PC-3 (cell line): ENCODE measurements around the gene ZDHHC7. TPM values are rescaled to one million over a fixed set of nuclear protein-coding genes. Genes with fewer than 3 reads are reported as not detected.
"Not testable (repeated sequence)": the region's sequence is repeated elsewhere in the genome, so short reads cannot be mapped to it uniquely, and the experiment has no call there.

ENCODE experiments used
- ATAC-seq: fragments of 200-7000 bp; cut with Tn5 transposase; 2 replicates; pipeline ENCODE4 v1.9.1; 2020; ENCODE audit warnings: mild to moderate bottlenecking, moderate library complexity
- BruUV-seq: library from RNA; stranded (reverse); fragments of 400-500 nt; replicated peaks from 2 replicates; lab custom pipeline; 2021; lab: Mats Ljungman, UMichigan
- CTCF ChIA-PET: fragments of 300-600 bp; sonication (Branson Sonifier 250); formaldehyde crosslinking; loops from one replicate; lab custom pipeline; 2022; ENCODE audit warnings: antibody characterized with exemption; lab: Charles Lee
- POLR2A ChIA-PET: fragments of 300-600 bp; sonication (Branson Sonifier 250); formaldehyde crosslinking; loops from one replicate; lab custom pipeline; 2022; ENCODE audit warnings: antibody characterized with exemption; ENCODE audit not compliant: unreplicated experiment; lab: Charles Lee
- DNase-seq: peaks from one replicate; pipeline ENCODE4 v3.0.0-alpha.2; 2015
- H2AFZ ChIP-seq: fragments of 300-600 bp; sonication (generic); 2 replicates; pipeline ENCODE4 v1.6.0; 2016; ENCODE audit warnings: antibody characterized with exemption, low read length
- H3F3A ChIP-seq: fragments of 300-600 bp; sonication (generic); one replicate; pipeline ENCODE4 v1.6.0; 2017; ENCODE audit warnings: antibody characterized with exemption, low read length, control low read depth, mild to moderate bottlenecking; ENCODE audit not compliant: unreplicated experiment
- H3K27ac ChIP-seq: fragments of 300-600 bp; sonication (generic); 2 replicates; pipeline ENCODE4 v1.5.1; 2016; ENCODE audit warnings: mild to moderate bottlenecking, low read length
- H3K27me3 ChIP-seq: fragments of 300-600 bp; sonication (generic); 2 replicates; pipeline ENCODE4 v1.6.1; 2016; ENCODE audit warnings: low read length, mixed read lengths
- H3K36me3 ChIP-seq: fragments of 300-600 bp; sonication (generic); 2 replicates; pipeline ENCODE4 v1.6.1; 2016; ENCODE audit warnings: low read depth, mixed run types, low read length, mixed read lengths
- H3K4me1 ChIP-seq: fragments of 300-600 bp; sonication (generic); 2 replicates; pipeline ENCODE4 v1.5.1; 2016; ENCODE audit warnings: low read length; ENCODE audit not compliant: insufficient read depth
- H3K4me2 ChIP-seq: fragments of 300-600 bp; sonication (generic); 2 replicates; pipeline ENCODE4 v1.6.0; 2016; ENCODE audit warnings: low read length
- H3K4me3 ChIP-seq: fragments of 300-600 bp; sonication (generic); 2 replicates; pipeline ENCODE4 v1.5.1; 2016; ENCODE audit warnings: mild to moderate bottlenecking, low read length, mixed read lengths
- H3K79me2 ChIP-seq: fragments of 300-600 bp; sonication (generic); 2 replicates; pipeline ENCODE4 v1.6.1; 2017; ENCODE audit warnings: low read length, mixed read lengths
- H3K9ac ChIP-seq: fragments of 300-600 bp; sonication (generic); 2 replicates; pipeline ENCODE4 v1.6.0; 2016; ENCODE audit warnings: mild to moderate bottlenecking, low read length
- H3K9me2 ChIP-seq: fragments of 300-600 bp; sonication (generic); replicated peaks from 2 replicates; pipeline ENCODE4 v1.6.1; 2016; ENCODE audit warnings: mixed run types, low read length, mixed read lengths
- H3K9me3 ChIP-seq: fragments of 300-600 bp; sonication (generic); 2 replicates; pipeline ENCODE4 v1.6.1; 2016; ENCODE audit warnings: low read length, mixed read lengths
- H4K20me1 ChIP-seq: fragments of 300-600 bp; sonication (generic); 2 replicates; pipeline ENCODE4 v1.6.1; 2016; ENCODE audit warnings: low read length, mixed read lengths
- EZH2 ChIP-seq: fragments of 300-600 bp; sonication (generic); IDR thresholded peaks from one replicate; pipeline ENCODE4 v1.6.1; 2017; ENCODE audit warnings: antibody characterized with exemption, mild to moderate bottlenecking, low read length; ENCODE audit not compliant: unreplicated experiment
- EZH2phosphoT487 ChIP-seq: fragments of 300-600 bp; sonication (generic); IDR thresholded peaks from 2 replicates; pipeline ENCODE4 v1.6.1; 2018; ENCODE audit warnings: mild to moderate bottlenecking, antibody characterized with exemption, low read length, borderline replicate concordance
- intact Hi-C: fragments of 100-400 bp; cut with micrococcal nuclease; formaldehyde crosslinking; loops from 2 replicates; pipeline ENCODE4 v1.9.0; 2023
- total RNA-seq: library from RNA; depleted of rRNA; stranded (reverse); fragments of >200 nt; gene quantifications from 2 replicates; pipeline ENCODE4 v1.2.3, GENCODE V29; 2014
- TF ChIP-seq, protein P1 (sequence below): fragments of 300-600 bp; sonication (generic); conservative IDR thresholded peaks from 2 replicates; pipeline ENCODE4 v1.5.1; 2017; ENCODE audit warnings: antibody characterized with exemption, low read depth, mild to moderate bottlenecking, low read length

Gene ZDHHC7
- total RNA-seq, 1 experiment from 2014 or later, result 42.1 TPM

DNA sequence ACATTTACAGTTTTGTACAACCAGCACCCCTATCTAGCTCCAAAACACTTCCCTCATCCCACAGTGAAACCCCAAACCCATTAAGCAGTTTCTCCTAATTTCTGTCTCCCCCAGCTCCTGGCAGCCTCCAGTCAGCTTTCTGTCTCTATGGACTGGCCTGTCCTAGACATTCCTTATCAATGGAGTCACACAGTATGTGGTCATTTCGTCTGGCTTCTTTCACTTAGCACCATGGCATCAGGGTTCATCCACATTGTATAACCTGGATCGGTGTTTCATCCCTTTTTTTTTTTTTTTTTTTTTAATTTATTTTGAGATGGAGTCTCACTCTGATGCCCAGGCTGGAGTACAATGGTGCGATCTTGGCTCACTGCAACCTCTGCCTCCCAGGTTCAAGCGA is 68.5 kb downstream of the ZDHHC7 start:
- ChIA-PET CTCF (no interaction called here), POLR2A (no interaction called here)
- no peaks in the 10 kb centered on the region for H3K36me3 ChIP-seq
- no peaks in the 10 kb centered on the region for H3K9me3 ChIP-seq
- H3K4me1 ChIP-seq, result no peaks in the 10 kb centered on the region
- no peaks in the 10 kb centered on the region for H4K20me1 ChIP-seq
- H3K79me2 ChIP-seq, result no peaks in the 10 kb centered on the region
- H3F3A ChIP-seq, result no peaks in the 10 kb centered on the region
- H3K9me2 ChIP-seq, result no peaks in the 10 kb centered on the region
- DNase-seq, result no peak
- H3K27ac ChIP-seq, result no peak overlapping the region
- no peak for ATAC-seq
- intact Hi-C loops, result no loop called here
- TF ChIP-seq EZH2 (no peak), EZH2phosphoT487 (no peak)
- TF ChIP-seq, protein P1, sequence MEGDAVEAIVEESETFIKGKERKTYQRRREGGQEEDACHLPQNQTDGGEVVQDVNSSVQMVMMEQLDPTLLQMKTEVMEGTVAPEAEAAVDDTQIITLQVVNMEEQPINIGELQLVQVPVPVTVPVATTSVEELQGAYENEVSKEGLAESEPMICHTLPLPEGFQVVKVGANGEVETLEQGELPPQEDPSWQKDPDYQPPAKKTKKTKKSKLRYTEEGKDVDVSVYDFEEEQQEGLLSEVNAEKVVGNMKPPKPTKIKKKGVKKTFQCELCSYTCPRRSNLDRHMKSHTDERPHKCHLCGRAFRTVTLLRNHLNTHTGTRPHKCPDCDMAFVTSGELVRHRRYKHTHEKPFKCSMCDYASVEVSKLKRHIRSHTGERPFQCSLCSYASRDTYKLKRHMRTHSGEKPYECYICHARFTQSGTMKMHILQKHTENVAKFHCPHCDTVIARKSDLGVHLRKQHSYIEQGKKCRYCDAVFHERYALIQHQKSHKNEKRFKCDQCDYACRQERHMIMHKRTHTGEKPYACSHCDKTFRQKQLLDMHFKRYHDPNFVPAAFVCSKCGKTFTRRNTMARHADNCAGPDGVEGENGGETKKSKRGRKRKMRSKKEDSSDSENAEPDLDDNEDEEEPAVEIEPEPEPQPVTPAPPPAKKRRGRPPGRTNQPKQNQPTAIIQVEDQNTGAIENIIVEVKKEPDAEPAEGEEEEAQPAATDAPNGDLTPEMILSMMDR, result no peak
- H2AFZ ChIP-seq, result no peak overlapping the region
- BruUV-seq, result no TSS peak
- H3K4me3 ChIP-seq, result no peak overlapping the region
- no peak overlapping the region for H3K4me2 ChIP-seq
- no peaks in the 10 kb centered on the region for H3K27me3 ChIP-seq
- H3K9ac ChIP-seq, result no peak overlapping the region

DNA sequence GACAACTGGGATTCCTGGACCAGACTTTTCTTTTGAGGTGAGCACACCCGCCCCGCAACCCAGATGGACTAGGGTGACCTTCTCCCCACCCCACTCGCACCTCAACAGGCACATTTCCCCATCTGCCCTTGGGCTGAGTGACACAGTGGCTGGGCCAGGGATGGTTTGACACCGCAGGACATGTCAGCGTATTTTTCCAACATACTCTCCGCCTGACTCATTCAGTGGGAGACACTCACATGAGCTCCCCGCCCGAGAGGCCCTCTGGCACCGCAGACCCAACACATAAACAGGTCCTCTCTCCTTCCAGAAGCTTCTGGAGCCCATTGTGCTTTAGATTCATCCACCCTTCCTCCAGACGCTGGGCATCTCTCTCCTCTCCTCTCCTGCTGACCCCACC is 69.4 kb downstream of the ZDHHC7 start:
- BruUV-seq, result no TSS peak
- Histone ChIP-seq H3K9me2 (no peaks in the 10 kb centered on the region), H4K20me1 (no peaks in the 10 kb centered on the region), H3F3A (no peaks in the 10 kb centered on the region), H3K9ac (no peak overlapping the region), H3K4me2 (no peak overlapping the region), H2AFZ (no peak overlapping the region), H3K9me3 (no peaks in the 10 kb centered on the region), H3K27me3 (no peaks in the 10 kb centered on the region), H3K79me2 (no peaks in the 10 kb centered on the region), H3K36me3 (no peaks in the 10 kb centered on the region), H3K27ac (no peak overlapping the region), H3K4me1 (no peaks in the 10 kb centered on the region), H3K4me3 (no peak overlapping the region)
- DNase-seq (no peak), ATAC-seq (no peak)
- CTCF ChIA-PET, result no interaction called here
- intact Hi-C loops, result no loop called here
- POLR2A ChIA-PET, result no interaction called here
- no peak for TF ChIP-seq EZH2
- no peak for TF ChIP-seq EZH2phosphoT487
- TF ChIP-seq, protein P1, result no peak

DNA sequence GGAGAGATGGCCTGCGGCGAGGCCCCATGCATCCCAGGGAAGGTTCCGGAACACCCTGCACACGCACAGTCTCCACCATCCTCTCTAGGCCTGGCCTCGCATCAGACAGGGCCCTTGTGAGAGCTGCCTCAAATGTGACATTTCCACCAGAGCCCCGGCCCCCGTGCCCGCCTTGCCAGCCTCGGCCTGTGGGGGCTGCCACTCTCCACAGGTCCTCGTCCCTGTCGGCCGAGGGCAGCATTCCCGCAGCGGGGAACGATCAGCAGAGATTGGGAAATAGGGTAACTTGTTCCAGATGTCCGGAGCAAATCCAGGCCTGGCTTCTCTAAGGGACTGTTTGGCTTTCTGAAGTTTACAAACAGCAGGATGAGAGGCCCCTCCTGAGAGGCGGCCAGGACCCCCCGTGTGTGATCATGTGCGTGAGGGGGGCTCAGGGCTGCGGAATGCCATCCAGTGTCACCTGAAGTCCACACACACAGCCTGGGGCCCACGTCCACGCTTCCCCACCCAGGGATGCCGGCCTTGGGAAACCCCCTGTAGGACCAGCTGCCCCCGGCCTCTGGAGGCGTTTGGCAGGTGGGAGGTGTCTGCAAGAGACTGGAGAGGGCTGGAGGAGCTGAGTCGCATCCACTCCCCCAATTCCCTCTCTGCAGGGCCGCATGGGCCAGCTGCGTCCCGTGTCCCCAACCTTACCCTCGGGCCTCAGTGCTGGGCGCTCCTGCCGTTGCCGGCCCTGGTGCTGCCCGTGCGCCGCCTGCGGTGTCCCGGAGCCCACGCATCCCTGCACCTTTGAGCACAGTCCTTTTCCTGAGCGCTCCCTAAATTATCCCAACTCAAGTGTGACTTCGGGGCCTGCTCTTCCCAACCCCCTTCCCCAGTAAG is 70.4 kb downstream of the ZDHHC7 start:
- ChIA-PET POLR2A (no interaction called here), CTCF (no interaction called here)
- no peaks in the 10 kb centered on the region for H3K9me3 ChIP-seq
- no peaks in the 10 kb centered on the region for H3K27me3 ChIP-seq
- no TSS peak for BruUV-seq
- H3K36me3 ChIP-seq, result no peaks in the 10 kb centered on the region
- no peak overlapping the region for H2AFZ ChIP-seq
- no peaks in the 10 kb centered on the region for H3F3A ChIP-seq
- ATAC-seq, result no peak
- no peak overlapping the region for H3K9ac ChIP-seq
- no peaks in the 10 kb centered on the region for H3K79me2 ChIP-seq
- H4K20me1 ChIP-seq, result no peaks in the 10 kb centered on the region
- H3K4me1 ChIP-seq, result no peaks in the 10 kb centered on the region
- TF ChIP-seq, protein P1, result no peak
- no peak for TF ChIP-seq EZH2
- no peak for TF ChIP-seq EZH2phosphoT487
- no peak for DNase-seq
- intact Hi-C loops, result no loop called here
- no peak overlapping the region for H3K4me3 ChIP-seq
- H3K9me2 ChIP-seq, result no peaks in the 10 kb centered on the region
- no peak overlapping the region for H3K4me2 ChIP-seq
- no peak overlapping the region for H3K27ac ChIP-seq

DNA sequence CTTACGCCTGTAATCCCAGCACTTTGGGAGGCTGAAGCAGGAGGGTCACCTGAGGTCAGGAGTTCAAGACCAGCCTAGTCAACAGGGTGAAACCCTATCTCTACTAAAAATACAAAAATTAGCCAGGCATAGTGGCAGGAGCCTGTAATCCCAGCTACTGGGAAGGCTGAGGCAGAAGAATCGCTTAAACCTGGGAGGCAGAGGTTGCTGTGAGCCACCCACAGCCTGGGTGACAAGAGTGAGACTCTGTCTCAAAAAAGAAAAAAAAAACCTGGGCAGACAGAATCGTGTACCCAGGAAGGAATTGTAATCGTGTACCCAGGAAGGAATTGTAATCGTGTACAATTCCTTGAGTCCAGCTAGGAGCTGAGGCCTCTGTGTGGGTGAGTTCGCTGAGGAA is 72.7 kb downstream of the ZDHHC7 start:
- H3K4me2 ChIP-seq, intact Hi-C loops, H3K79me2 ChIP-seq, BruUV-seq, H3K36me3 ChIP-seq, H3K4me1 ChIP-seq, H3K4me3 ChIP-seq, H2AFZ ChIP-seq, H3K27me3 ChIP-seq, H3K9me2 ChIP-seq, H3K27ac ChIP-seq, DNase-seq, H4K20me1 ChIP-seq, H3K9me3 ChIP-seq, ATAC-seq, POLR2A ChIA-PET, H3F3A ChIP-seq, H3K9ac ChIP-seq: not testable (repeated sequence)
- CTCF ChIA-PET, result interaction anchor here (0.7 kb wide), 1 partner anchor 14 kb away, joined by 4 read pairs; no protein-coding TSS in a partner anchor
